Immature natural killer cell (primary cell): ENCODE results near the gene TIAL1. TPM values are rescaled to one million over a fixed set of nuclear protein-coding genes. Genes with fewer than 3 reads are reported as not detected.

Experiments used
- DNase-seq, 3 donors: peaks; one replicate each; pipeline ENCODE4 v3.0.0; 2022; ENCODE audit warnings: mixed read lengths in 1 of 3
- H3K27ac Mint-ChIP-seq, 6 donors: one replicate each; pipeline ENCODE4 v1.8.0; 2020; ENCODE audit warnings: mixed read lengths in 6 of 6, mild to moderate bottlenecking in 5 of 6, inconsistent platforms in 4 of 6, moderate library complexity in 3 of 6
- H3K27me3 Mint-ChIP-seq, 3 donors: one replicate each; pipeline ENCODE4 v1.8.0; 2020 to 2021; ENCODE audit warnings: low read depth in 3 of 3, mild to moderate bottlenecking in 3 of 3, mixed read lengths in 3 of 3, moderate library complexity in 3 of 3, inconsistent platforms in 1 of 3
- H3K36me3 Mint-ChIP-seq, 3 donors: one replicate each; pipeline ENCODE4 v1.8.0; 2020; ENCODE audit warnings: mixed read lengths in 3 of 3, inconsistent platforms in 2 of 3, mild to moderate bottlenecking in 2 of 3
- H3K4me1 Mint-ChIP-seq, 2 donors: one replicate each; pipeline ENCODE4 v1.8.0; 2020; ENCODE audit warnings: inconsistent platforms in 2 of 2, mild to moderate bottlenecking in 2 of 2, mixed read lengths in 2 of 2, moderate library complexity in 1 of 2
- H3K4me3 Mint-ChIP-seq, 5 donors: one replicate each; pipeline ENCODE4 v1.8.0; 2020; ENCODE audit warnings: mild to moderate bottlenecking in 5 of 5, mixed read lengths in 5 of 5, inconsistent platforms in 3 of 5, moderate library complexity in 3 of 5
- H3K9me3 Mint-ChIP-seq, 6 donors: one replicate each; pipeline ENCODE4 v1.8.0; 2020; ENCODE audit warnings: mild to moderate bottlenecking in 6 of 6, mixed read lengths in 6 of 6, inconsistent platforms in 4 of 6, moderate library complexity in 3 of 6
- polyA plus RNA-seq, 3 donors: library from polyadenylated mRNA; unstranded; fragments of 300-500 nt; fragmentation: Illumina TruSeq; gene quantifications; one replicate each; pipeline ENCODE4 v1.2.3, GENCODE V29; 2021

TIAL1 gene, protein sequence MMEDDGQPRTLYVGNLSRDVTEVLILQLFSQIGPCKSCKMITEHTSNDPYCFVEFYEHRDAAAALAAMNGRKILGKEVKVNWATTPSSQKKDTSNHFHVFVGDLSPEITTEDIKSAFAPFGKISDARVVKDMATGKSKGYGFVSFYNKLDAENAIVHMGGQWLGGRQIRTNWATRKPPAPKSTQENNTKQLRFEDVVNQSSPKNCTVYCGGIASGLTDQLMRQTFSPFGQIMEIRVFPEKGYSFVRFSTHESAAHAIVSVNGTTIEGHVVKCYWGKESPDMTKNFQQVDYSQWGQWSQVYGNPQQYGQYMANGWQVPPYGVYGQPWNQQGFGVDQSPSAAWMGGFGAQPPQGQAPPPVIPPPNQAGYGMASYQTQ
- polyA plus RNA-seq = 10 to 100 TPM in 2 of 3 donors, 1 to 10 TPM in 1; 5.5 to 14.2 (median 10.9) TPM

DNA sequence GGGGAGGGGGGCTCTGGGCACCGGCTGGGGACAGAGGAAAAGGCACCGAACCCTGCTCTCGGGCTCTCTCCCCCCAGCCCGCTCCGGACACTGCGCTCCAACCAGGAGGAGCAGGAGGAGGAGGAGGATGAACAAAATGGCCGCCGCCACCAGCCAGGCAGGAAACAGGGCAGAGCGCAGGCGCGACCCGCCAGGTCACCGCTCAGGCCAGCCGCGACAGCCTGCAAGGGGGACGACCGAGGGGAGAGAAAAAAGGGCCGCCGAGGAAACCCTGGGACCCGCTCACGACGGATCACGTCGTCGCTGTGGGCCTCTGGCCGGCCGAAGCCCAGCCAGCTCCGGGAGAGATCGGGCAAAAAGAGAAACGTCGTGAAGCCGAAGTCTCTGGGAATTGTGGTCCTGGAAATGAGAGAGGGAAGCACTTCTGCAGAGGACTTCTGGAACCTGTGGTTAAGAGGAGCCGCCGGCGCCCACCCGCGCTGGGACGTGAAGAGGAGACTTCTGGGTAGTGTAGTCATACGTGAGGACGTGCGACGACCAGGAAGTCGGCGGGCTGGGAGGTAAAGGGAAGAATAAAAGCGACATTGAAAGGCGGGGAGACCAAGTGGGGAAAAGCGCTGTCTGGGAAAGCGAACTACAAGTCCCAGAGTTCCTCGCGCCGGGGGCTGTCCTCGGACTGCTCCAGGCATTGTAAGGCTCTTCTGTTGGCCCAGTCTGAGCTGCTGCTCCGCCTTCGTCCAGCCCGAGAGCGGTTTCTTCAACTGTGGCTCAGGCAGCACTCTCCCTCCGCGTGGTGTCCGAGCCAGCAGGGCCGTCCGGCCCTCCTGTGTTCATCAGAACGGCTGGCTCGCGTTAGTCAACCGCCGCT lies at the start of gene TIAL1:
TIAL1 (minus strand) TSS at position 428 of the 868 bp plus-strand sequence. CDS start 499 bp downstream, outside the sequence.
- peak within 1 kb of the TSS; percentile 91 to 99 (median 99) for H3K4me3 Mint-ChIP-seq
- no peaks in the 10 kb centered on the region for H3K9me3 Mint-ChIP-seq
- H3K36me3 Mint-ChIP-seq = peaks cover 0 to 4% (median under 1%) of the 10 kb centered on the region in 3 donors
- DNase-seq = peak; percentile 90 to 91 (median 91)
- peaks cover 5 to 10% (median 8%) of the 10 kb centered on the region in 3 donors for H3K27me3 Mint-ChIP-seq
- H3K4me1 Mint-ChIP-seq = peaks cover 50 to 52% of the 10 kb centered on the region in 2 donors
- H3K27ac Mint-ChIP-seq = peak within 1 kb of the TSS; percentile 87 to 99 (median 98)

DNA sequence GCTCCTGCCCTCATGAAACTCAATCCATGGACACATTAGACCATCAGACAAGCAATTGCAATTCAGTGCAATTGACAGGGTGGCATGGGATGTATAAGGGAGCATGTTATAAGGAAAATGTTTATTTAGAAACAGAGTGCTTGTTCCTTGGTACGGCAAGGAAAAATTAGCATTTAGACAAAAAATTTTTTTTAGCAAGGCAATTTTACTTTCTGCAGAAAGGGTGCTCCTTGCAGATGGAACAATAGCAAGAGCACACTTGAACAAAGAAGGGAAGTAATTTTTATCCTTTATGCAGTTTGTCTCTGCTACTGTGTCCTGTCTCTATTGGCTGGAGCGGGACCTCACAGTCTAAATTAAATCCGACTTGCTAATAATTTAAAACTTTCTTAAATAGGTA lies 48.2 kb upstream of the TIAL1 start:
- no peaks in the 10 kb centered on the region for H3K36me3 Mint-ChIP-seq
- no peaks in the 10 kb centered on the region for H3K9me3 Mint-ChIP-seq
- DNase-seq = no peak
- peaks cover 2 to 8% (median 5%) of the 10 kb centered on the region in 3 donors for H3K27me3 Mint-ChIP-seq
- H3K4me3 Mint-ChIP-seq = no peak overlapping the region
- no peak overlapping the region for H3K27ac Mint-ChIP-seq
- peaks cover 13 to 17% of the 10 kb centered on the region in 2 donors for H3K4me1 Mint-ChIP-seq

DNA sequence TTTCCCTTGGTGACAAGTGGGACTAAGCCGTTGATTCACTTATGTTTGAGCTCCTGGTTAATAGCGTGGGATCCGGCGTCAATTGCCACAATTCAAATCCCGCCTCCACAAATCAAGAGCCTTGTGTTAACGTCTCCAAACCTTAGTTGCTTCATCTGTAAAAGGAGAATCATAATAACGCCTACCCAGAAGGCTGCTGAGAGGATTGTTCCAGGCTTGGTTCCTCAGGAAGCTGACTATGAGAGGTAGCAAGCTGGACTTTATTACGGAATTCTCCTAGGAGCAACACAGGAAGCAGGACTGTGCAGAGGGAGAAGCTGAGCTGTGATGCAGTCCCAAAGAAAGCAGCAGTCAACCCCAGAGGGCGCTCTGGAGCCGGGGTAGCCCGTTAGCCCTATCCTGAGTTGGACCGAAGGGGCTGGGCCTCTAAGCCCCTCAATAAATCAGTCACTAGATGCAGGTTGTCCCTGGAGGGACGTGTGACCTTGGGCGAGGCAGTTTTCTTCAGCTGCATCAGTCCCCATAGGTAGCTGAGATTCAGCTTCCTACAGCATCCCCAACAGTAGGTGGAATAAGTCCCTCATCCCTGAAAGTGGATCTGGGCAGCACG lies 47.5 kb upstream of the TIAL1 start:
- no peaks in the 10 kb centered on the region for H3K9me3 Mint-ChIP-seq
- peaks cover 11 to 17% of the 10 kb centered on the region in 2 donors for H3K4me1 Mint-ChIP-seq
- peaks cover 0 to 3% (median 0%) of the 10 kb centered on the region in 3 donors for H3K36me3 Mint-ChIP-seq
- H3K4me3 Mint-ChIP-seq = no peak overlapping the region
- no peak for DNase-seq
- no peak overlapping the region for H3K27ac Mint-ChIP-seq
- peaks cover 2 to 8% (median 5%) of the 10 kb centered on the region in 3 donors for H3K27me3 Mint-ChIP-seq

DNA sequence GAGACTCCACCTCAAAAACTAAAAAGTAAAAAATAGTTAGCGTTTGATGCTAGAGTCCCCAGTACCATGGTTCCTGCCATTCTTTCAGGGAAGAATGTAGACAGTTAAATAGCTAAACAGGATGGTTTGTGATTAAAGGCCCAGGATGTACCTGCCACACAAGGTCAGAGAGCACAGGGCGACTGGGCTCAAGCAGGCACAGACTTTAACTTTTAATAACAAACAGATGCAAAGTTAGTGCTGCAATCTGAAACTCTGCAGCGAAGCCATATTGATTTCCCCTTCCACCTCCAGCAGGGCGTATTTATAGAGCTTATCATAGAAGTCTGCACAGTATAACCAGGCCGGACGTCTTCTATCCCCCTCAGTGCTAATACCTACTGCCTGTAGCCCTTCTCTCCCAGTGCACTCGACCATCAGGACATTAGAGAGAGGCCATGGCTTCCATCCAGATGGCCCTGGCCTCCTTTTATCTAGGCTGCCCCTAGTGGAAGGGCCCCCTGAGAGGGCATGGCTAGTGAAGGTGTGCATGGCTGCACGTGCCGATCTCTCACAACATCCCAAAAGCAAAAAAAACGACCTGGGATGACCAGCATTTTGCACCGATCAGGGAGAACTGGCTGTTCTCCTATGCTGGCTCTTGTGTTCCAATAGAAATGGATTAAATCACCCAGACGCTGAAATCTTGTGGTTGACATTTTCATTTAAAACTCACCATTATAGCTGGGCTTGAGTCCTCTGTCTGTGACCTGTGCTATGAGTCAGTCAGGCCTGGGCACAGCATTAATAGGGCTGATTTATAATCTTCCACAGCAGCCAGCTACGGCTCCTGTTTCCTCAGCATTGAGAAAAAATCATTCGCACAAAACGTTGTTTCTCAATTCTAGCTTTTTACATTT lies 46.8 kb upstream of the TIAL1 start:
- no peaks in the 10 kb centered on the region for H3K9me3 Mint-ChIP-seq
- H3K27me3 Mint-ChIP-seq = peaks cover 2 to 8% (median 5%) of the 10 kb centered on the region in 3 donors
- peaks cover 0 to 3% (median 0%) of the 10 kb centered on the region in 3 donors for H3K36me3 Mint-ChIP-seq
- peak overlapping the region in 1 of 6 donors; percentile 25 for H3K27ac Mint-ChIP-seq
- DNase-seq = no peak
- peaks cover 11 to 17% of the 10 kb centered on the region in 2 donors for H3K4me1 Mint-ChIP-seq
- no peak overlapping the region for H3K4me3 Mint-ChIP-seq

DNA sequence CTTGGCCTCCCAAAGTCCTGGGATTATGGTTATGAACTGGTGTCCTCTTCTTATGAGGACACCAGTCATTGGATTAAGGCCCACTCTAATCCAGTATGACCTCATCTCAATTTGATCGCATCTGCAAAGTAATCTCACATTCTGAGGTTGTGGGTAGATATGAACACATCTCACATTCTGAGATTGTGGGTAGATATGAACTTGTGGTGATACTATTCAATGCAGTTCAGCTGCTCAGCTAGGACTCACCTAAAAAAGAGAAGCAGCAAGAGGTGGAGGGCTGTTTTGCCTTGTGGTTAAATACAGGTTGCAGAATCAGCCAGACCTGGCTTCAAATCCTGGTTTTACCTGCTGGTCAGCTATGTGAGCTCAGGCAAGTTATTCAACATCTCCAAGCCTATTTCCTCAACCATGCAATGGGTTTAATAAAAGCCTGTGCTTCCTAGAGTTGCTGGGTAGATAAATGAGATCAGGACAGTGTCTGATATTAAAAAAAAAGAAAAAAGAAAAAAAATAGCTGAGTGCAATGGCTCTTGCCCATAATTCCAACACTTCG lies 45.9 kb upstream of the TIAL1 start:
- Mint-ChIP-seq H3K9me3 (no peaks in the 10 kb centered on the region), H3K36me3 (peaks cover 0 to 3% (median 0%) of the 10 kb centered on the region in 3 donors), H3K27ac (peak overlapping the region in 2 of 6 donors; percentile 19 to 43), H3K4me3 (peak overlapping the region in 2 of 5 donors; percentile 51 to 55), H3K27me3 (peaks cover 2 to 8% (median 5%) of the 10 kb centered on the region in 3 donors), H3K4me1 (peaks cover 11 to 17% of the 10 kb centered on the region in 2 donors)
- DNase-seq = peak; percentile 9 to 60 (median 43)

DNA sequence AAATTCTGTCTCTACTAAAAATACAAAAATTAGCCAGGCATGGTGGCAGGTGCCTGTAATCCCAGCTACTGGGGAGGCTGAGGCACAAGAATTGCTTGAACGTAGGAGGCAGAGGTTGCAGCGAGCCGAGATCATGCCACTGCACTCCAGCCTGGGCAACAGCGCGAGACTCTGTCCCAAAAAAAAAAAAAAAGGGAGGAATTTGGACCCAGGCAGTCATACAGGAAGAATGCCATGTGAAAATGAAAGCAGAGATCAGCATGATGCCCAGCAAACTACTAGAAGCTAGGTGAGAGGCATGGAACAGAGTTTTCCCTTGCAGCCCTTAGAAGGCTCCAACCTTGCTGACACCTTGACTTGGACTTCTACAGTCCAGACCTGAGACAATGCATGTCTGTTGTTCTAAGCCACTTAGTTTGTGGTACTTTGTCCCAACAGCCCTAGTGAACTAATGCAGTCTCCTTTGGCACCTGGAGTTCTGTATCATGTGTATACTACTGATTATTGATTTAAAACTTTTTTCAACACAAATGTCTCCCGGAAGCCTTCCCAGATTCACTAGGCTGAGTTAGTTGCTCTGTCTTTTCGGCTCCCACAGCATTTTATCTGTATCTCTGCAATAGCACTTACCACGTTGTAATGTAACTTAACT lies 44.2 kb upstream of the TIAL1 start:
- no peaks in the 10 kb centered on the region for H3K9me3 Mint-ChIP-seq
- no peak for DNase-seq
- H3K4me1 Mint-ChIP-seq = peaks cover 11 to 17% of the 10 kb centered on the region in 2 donors
- no peak overlapping the region for H3K27ac Mint-ChIP-seq
- peaks cover 2 to 5% (median 4%) of the 10 kb centered on the region in 3 donors for H3K27me3 Mint-ChIP-seq
- H3K36me3 Mint-ChIP-seq = peaks cover 0 to 3% (median 0%) of the 10 kb centered on the region in 3 donors
- H3K4me3 Mint-ChIP-seq = no peak overlapping the region

DNA sequence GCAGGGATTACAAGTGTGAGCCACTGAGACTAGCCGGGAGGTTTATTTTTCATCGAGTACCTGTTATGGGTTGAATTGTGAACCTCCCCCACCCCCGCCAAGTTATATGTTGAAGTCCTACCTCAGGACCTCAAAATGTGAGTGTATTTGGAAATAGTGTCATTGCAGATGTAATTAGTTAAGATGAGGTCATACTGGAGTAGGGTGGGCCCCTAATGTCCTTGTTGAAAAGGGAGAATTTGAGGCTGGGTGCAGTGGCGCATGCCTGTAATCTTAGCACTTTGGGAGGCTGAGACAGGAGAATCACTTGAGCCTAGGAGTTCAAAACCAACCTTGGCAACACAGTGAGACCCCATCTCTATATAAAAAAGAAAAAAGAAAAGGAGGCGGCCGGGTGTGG lies 43.6 kb upstream of the TIAL1 start:
- DNase-seq = no peak
- no peaks in the 10 kb centered on the region for H3K9me3 Mint-ChIP-seq
- H3K27me3 Mint-ChIP-seq = peaks cover 0 to 5% (median 4%) of the 10 kb centered on the region in 3 donors
- H3K4me1 Mint-ChIP-seq = peaks cover 11 to 17% of the 10 kb centered on the region in 2 donors
- H3K36me3 Mint-ChIP-seq = peaks cover 0 to 3% (median 0%) of the 10 kb centered on the region in 3 donors
- no peak overlapping the region for H3K4me3 Mint-ChIP-seq
- H3K27ac Mint-ChIP-seq = no peak overlapping the region

DNA sequence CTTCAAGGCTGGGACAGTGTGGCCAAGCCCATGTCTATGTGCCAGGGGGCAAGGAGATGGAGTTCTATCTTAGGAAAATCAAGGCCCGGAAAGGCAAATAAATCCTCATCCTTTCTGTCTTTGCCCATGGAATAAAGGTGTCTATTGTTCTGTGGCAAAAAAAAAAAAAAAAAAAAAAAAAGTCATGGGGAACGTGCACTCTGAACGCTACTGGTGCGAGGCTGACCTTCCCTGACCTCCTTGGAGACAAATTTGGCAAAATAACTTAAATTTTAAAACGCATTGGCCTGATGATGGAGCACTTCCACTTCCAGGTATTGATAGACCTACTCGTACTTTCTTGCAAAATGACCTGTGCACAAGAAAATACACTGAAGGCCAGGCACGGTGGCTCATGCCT lies 42.2 kb upstream of the TIAL1 start:
- Mint-ChIP-seq H3K4me1 (peaks cover 11 to 17% of the 10 kb centered on the region in 2 donors), H3K27me3 (peaks cover 0 to 4% (median 3%) of the 10 kb centered on the region in 3 donors)

DNA sequence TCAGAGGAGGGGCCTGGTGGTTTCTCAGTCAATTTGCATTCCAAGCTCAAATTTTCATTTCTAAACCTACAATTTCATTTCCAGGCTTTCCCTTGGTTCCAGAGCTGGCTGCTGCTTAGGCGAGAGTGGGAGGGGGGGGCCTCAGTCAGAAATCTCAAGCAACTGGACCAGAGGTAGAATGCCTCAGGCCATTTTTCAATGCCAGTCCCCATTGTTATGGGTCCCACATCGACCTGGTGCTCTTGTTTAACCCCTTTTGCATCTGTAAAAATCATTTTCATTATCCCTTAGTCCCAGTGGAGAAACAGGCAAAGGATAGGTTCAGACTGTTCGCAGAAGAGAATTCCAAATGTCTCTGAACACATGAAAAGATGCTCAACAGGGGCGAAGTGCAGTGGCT lies 40.9 kb upstream of the TIAL1 start:
- no peak overlapping the region for H3K27ac Mint-ChIP-seq
- no peaks in the 10 kb centered on the region for H3K9me3 Mint-ChIP-seq
- peaks cover 0 to 4% (median 3%) of the 10 kb centered on the region in 3 donors for H3K27me3 Mint-ChIP-seq
- H3K36me3 Mint-ChIP-seq = peaks cover 0 to 3% (median 0%) of the 10 kb centered on the region in 3 donors
- no peak for DNase-seq
- H3K4me1 Mint-ChIP-seq = peaks cover 5% of the 10 kb centered on the region in 2 donors
- H3K4me3 Mint-ChIP-seq = no peak overlapping the region

More for the DNA sequence above, 42.2 kb upstream of the TIAL1 start:
- Mint-ChIP-seq H3K36me3 (peaks cover 0 to 3% (median 0%) of the 10 kb centered on the region in 3 donors), H3K9me3 (no peaks in the 10 kb centered on the region), H3K27ac (no peak overlapping the region), H3K4me3 (no peak overlapping the region)
- DNase-seq = no peak

DNA sequence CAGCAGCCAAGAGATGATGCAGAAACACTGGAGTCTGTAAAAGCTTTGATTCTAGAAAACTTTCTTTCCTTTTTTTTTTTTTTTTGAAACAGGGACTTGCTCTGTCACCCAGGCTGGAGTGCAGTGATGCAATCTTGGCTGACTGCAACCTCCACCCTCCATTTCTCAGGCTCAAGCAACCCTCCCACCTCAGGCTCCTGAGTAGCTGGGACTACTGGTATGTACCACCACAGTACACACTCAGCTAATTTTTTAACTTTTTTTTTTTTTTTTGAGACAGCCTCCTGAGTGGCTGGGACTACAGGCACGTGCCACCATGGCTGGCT lies 37.4 kb upstream of the TIAL1 start:
- no peak for DNase-seq
- Mint-ChIP-seq H3K4me3 (no peak overlapping the region), H3K9me3 (no peaks in the 10 kb centered on the region), H3K27me3 (peaks cover 0 to 7% (median 0%) of the 10 kb centered on the region in 3 donors), H3K27ac (no peak overlapping the region), H3K36me3 (no peaks in the 10 kb centered on the region), H3K4me1 (no peaks in the 10 kb centered on the region)

DNA sequence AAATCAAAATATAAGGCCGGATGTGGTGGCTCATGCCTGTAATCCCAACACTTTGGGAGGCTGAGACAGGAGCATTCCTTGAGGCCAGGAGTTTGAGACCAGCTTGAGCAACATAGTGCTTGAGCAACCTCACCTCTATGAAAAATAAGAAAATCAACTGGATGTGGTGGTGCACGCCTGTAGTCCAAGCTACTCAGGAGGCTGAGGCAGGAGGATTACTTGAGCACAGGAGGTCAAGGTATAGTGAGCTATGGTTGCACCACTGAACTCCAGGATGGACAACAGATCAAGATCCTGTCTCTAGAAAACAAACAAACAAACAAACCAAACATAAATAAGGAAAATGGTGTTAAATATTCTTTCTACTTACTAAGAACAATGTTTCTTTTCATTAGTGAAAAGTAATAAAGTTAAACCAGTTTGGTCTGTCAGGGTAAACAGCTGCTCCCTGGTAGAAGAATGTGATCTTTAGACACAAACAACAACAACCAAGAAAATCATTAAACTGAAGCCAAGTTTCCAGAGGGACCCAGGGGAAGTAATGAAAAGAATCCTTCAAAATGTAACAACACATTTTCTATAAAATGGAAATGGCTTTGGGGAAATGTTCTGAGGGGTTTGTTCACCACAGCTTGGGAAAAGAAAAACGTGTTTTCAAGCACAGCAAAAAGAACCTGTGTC lies 36.9 kb upstream of the TIAL1 start:
- Mint-ChIP-seq H3K27ac (no peak overlapping the region), H3K4me1 (no peaks in the 10 kb centered on the region), H3K36me3 (no peaks in the 10 kb centered on the region), H3K4me3 (no peak overlapping the region), H3K9me3 (no peaks in the 10 kb centered on the region), H3K27me3 (peaks cover 0 to 7% (median 0%) of the 10 kb centered on the region in 3 donors)
- DNase-seq = no peak

DNA sequence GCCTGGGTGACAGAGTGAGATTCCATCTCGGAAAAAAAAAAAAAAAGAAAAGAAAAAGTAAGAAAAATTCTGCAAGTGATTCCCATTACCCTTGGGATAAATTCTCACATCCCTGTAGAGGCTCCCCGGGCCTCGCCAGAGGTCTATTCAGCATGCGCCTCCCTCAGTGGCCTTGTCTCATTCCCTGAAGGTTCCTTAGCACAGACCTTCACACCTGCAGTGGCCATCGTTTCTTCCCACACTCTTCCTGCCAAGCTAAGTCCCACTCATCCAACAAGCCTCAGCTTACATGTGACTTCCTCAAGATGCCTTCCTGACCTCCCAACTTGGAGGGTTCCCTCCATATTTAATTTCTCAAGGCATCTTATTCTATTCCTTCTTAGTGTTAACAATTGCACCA lies 33.5 kb upstream of the TIAL1 start:
- Mint-ChIP-seq H3K9me3 (no peaks in the 10 kb centered on the region), H3K4me3 (no peak overlapping the region), H3K36me3 (no peaks in the 10 kb centered on the region), H3K4me1 (no peaks in the 10 kb centered on the region), H3K27ac (no peak overlapping the region), H3K27me3 (peaks cover 0 to 6% (median 0%) of the 10 kb centered on the region in 3 donors)
- no peak for DNase-seq
